ENCODE data around the gene CAMKK2.
"Not testable (repeated sequence)": the region's sequence is repeated elsewhere in the genome, so short reads cannot be mapped to it uniquely, and the experiment has no call there.

DNA sequence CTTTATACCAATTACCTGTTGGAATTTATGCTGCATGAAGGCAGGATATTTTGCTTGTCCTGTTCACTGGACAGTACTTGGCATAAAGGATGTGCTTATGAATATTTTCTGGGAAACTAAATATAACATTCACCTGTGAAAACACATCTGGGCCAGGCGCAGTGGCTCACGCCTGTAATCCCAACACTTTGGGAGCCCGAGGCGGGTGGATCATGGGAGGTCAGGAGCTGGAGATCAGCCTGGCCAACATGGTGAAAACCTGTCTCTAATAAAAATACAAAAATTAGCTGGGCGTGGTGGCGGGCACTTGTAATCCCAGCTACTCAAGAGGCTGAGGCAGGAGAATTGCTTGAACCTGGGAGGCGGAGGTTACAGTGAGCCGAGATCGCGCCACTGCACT, 87.9 kb downstream of the CAMKK2 start:
- TF ChIP-seq, protein P1, sequence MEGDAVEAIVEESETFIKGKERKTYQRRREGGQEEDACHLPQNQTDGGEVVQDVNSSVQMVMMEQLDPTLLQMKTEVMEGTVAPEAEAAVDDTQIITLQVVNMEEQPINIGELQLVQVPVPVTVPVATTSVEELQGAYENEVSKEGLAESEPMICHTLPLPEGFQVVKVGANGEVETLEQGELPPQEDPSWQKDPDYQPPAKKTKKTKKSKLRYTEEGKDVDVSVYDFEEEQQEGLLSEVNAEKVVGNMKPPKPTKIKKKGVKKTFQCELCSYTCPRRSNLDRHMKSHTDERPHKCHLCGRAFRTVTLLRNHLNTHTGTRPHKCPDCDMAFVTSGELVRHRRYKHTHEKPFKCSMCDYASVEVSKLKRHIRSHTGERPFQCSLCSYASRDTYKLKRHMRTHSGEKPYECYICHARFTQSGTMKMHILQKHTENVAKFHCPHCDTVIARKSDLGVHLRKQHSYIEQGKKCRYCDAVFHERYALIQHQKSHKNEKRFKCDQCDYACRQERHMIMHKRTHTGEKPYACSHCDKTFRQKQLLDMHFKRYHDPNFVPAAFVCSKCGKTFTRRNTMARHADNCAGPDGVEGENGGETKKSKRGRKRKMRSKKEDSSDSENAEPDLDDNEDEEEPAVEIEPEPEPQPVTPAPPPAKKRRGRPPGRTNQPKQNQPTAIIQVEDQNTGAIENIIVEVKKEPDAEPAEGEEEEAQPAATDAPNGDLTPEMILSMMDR (tag by site-specific recombination; IDR thresholded peaks at IDR 0.05), result not testable (repeated sequence)
- TF ChIP-seq ZFP37, ZNF791, ZNF768, KLF1, ZBTB21 (tag by site-specific recombination; IDR thresholded peaks at IDR 0.05): not testable (repeated sequence)
- TF ChIP-seq, protein P2, sequence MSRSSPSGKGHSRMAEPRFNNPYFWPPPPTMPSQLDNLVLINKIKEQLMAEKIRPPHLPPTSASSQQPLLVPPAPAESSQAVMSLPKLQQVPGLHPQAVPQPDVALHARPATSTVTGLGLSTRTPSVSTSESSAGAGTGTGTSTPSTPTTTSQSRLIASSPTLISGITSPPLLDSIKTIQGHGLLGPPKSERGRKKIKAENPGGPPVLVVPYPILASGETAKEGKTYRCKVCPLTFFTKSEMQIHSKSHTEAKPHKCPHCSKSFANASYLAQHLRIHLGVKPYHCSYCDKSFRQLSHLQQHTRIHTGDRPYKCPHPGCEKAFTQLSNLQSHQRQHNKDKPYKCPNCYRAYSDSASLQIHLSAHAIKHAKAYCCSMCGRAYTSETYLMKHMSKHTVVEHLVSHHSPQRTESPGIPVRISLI (tag by site-specific recombination; IDR thresholded peaks at IDR 0.05), result not testable (repeated sequence)
- TF ChIP-seq, protein P3, sequence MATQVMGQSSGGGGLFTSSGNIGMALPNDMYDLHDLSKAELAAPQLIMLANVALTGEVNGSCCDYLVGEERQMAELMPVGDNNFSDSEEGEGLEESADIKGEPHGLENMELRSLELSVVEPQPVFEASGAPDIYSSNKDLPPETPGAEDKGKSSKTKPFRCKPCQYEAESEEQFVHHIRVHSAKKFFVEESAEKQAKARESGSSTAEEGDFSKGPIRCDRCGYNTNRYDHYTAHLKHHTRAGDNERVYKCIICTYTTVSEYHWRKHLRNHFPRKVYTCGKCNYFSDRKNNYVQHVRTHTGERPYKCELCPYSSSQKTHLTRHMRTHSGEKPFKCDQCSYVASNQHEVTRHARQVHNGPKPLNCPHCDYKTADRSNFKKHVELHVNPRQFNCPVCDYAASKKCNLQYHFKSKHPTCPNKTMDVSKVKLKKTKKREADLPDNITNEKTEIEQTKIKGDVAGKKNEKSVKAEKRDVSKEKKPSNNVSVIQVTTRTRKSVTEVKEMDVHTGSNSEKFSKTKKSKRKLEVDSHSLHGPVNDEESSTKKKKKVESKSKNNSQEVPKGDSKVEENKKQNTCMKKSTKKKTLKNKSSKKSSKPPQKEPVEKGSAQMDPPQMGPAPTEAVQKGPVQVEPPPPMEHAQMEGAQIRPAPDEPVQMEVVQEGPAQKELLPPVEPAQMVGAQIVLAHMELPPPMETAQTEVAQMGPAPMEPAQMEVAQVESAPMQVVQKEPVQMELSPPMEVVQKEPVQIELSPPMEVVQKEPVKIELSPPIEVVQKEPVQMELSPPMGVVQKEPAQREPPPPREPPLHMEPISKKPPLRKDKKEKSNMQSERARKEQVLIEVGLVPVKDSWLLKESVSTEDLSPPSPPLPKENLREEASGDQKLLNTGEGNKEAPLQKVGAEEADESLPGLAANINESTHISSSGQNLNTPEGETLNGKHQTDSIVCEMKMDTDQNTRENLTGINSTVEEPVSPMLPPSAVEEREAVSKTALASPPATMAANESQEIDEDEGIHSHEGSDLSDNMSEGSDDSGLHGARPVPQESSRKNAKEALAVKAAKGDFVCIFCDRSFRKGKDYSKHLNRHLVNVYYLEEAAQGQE (tag by site-specific recombination; IDR thresholded peaks at IDR 0.05), result not testable (repeated sequence)
- TF ChIP-seq, protein P4, sequence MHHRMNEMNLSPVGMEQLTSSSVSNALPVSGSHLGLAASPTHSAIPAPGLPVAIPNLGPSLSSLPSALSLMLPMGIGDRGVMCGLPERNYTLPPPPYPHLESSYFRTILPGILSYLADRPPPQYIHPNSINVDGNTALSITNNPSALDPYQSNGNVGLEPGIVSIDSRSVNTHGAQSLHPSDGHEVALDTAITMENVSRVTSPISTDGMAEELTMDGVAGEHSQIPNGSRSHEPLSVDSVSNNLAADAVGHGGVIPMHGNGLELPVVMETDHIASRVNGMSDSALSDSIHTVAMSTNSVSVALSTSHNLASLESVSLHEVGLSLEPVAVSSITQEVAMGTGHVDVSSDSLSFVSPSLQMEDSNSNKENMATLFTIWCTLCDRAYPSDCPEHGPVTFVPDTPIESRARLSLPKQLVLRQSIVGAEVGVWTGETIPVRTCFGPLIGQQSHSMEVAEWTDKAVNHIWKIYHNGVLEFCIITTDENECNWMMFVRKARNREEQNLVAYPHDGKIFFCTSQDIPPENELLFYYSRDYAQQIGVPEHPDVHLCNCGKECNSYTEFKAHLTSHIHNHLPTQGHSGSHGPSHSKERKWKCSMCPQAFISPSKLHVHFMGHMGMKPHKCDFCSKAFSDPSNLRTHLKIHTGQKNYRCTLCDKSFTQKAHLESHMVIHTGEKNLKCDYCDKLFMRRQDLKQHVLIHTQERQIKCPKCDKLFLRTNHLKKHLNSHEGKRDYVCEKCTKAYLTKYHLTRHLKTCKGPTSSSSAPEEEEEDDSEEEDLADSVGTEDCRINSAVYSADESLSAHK (tag by site-specific recombination; IDR thresholded peaks at IDR 0.05), result not testable (repeated sequence)
